HAP-1 (cell line): ENCODE results near the gene USP25.

Source experiments
- DNase-seq, 2 experiments: peaks; one replicate each; pipeline ENCODE4 v3.0.0-alpha.2; 2016 to 2020; ENCODE audit warnings: low spot score in 2 of 2
- H3K27me3 ChIP-seq: fragments of 250-450 bp; sonication (Bioruptor Pico); 2 replicates; pipeline ENCODE4 v1.5.1; 2020; ENCODE audit warnings: low read depth, mild to moderate bottlenecking, moderate library complexity
- H3K36me3 ChIP-seq: fragments of 250-450 bp; sonication (Bioruptor Pico); replicated peaks from 2 replicates; pipeline ENCODE4 v1.5.1; 2020; ENCODE audit warnings: mild to moderate bottlenecking
- H3K4me1 ChIP-seq: fragments of 250-450 bp; sonication (Bioruptor Pico); 2 replicates; pipeline ENCODE4 v1.5.1; 2020; ENCODE audit warnings: mild to moderate bottlenecking
- H3K4me3 ChIP-seq: fragments of 250-450 bp; sonication (Bioruptor Pico); 2 replicates; pipeline ENCODE4 v1.5.1; 2020; ENCODE audit warnings: mild to moderate bottlenecking, moderate library complexity
- H3K9me3 ChIP-seq: fragments of 250-450 bp; sonication (Bioruptor Pico); 2 replicates; pipeline ENCODE4 v1.5.1; 2020; ENCODE audit warnings: mild to moderate bottlenecking, moderate library complexity
- in situ Hi-C: fragments of 300-500 bp; cut with MboI; formaldehyde crosslinking; loops from 3 replicates; pipeline ENCODE4 v1.14.3; 2020; ENCODE audit warnings: low sequenced_read_pairs, inconsistent platforms, mixed read lengths

USP25 gene

GRCh38 chr21:15759469-15759868, 29.7 kb downstream of the USP25 start:
- no peak for DNase-seq
- H3K9me3 ChIP-seq = peaks cover 7% of the 10 kb centered on the region; the same call in 1 of the 2 replicates
- in situ Hi-C loops = no loop called here
- H3K4me1 ChIP-seq = peaks cover 11% of the 10 kb centered on the region
- H3K4me3 ChIP-seq = no peak overlapping the region
- H3K27me3 ChIP-seq = no peaks in the 10 kb centered on the region
- H3K36me3 ChIP-seq = no peaks in the 10 kb centered on the region

- Histone ChIP-seq H3K36me3 (no peaks in the 10 kb centered on the region), H3K27me3 (no peaks in the 10 kb centered on the region), H3K4me3 (no peak overlapping the region), H3K4me1 (peaks cover 11% of the 10 kb centered on the region), H3K9me3 (peaks cover 7% of the 10 kb centered on the region; the same call in 1 of the 2 replicates)
- in situ Hi-C loops = no loop called here
- no peak for DNase-seq
Observed at GRCh38 chr21:15761507-15762100, 31.8 kb downstream of the USP25 start.

DNA sequence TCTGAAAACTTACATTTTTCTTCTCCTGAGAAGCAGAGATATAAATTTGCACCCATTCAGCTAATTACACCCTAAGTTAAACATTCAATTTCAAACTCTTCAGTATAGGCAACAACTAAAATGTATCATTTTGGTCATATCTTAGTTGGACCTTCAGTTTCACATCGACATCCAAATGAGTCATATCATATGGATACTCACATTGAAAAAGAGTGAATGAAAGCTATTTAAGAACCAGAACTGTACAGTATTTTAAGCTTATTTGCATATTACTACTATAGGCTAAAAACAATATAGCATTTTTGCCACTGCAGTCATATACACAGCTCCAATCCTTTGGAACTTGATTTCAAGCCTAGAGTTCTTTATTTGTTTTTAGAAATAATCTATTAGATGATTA, 33.6 kb downstream of the USP25 start:
- no peak for DNase-seq
- in situ Hi-C loops = no loop called here
- Histone ChIP-seq H3K36me3 (no peaks in the 10 kb centered on the region), H3K4me1 (peaks cover 17% of the 10 kb centered on the region), H3K27me3 (no peaks in the 10 kb centered on the region), H3K4me3 (no peak overlapping the region), H3K9me3 (no peaks in the 10 kb centered on the region)

DNA sequence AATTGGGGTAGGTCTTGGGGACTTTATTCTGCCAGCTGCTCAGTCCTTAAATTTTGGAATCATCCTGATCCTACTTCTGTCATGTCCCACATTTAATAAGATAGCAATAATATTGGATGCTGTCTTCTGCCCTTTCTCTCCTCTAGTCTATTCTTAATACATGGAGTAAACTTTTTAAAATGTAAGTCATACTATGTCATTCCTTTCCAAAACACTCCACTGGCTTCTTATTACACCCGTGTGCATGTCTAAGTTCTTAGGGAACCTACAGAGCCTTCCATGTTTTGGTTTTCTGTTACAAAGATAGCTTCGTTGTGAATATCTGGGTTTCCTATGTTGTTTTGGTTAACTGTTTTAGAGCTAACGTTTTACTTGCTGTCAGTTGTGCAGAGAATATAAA, 35.1 kb downstream of the USP25 start:
- Histone ChIP-seq H3K4me1 (peaks cover 10% of the 10 kb centered on the region), H3K9me3 (no peaks in the 10 kb centered on the region), H3K27me3 (no peaks in the 10 kb centered on the region), H3K4me3 (no peak overlapping the region), H3K36me3 (no peaks in the 10 kb centered on the region)
- DNase-seq = no peak
- in situ Hi-C loops = no loop called here

DNA sequence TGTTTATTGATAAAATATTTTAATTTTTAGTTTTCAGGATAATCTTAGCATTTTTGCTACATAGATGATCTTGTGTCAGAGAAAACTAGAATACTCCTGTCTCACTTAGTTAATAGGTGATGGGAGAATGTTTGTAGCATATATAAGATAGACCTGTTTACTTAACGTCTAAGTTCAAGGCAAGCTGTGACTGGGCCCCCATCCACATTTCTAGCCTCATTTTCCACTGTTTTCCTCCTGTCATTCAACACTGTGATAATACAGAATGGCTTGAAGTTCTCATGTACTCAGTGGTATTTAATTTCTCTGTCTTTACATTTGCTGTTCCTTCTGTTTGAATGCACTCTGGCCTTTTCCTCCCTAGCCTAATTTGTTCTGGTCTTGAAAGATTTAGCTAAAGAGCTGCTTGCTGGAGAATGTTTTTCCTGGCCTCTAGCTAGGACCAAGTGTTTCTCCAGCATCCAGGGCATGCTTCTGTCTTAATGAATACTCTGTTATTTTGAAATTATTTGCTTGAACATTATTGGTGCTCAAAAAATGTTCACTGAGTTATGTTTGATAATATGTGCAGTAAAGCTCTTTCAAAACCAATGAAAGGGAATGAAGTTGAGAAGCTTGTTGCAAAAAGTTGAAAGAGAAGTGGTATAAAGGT, 37.3 kb downstream of the USP25 start:
- no peaks in the 10 kb centered on the region for H3K9me3 ChIP-seq
- no peak for DNase-seq
- H3K4me1 ChIP-seq = peaks cover 10% of the 10 kb centered on the region
- no peaks in the 10 kb centered on the region; the same call in none of the 2 replicates for H3K36me3 ChIP-seq
- H3K27me3 ChIP-seq = no peaks in the 10 kb centered on the region
- in situ Hi-C loops = no loop called here
- no peak overlapping the region for H3K4me3 ChIP-seq

DNA sequence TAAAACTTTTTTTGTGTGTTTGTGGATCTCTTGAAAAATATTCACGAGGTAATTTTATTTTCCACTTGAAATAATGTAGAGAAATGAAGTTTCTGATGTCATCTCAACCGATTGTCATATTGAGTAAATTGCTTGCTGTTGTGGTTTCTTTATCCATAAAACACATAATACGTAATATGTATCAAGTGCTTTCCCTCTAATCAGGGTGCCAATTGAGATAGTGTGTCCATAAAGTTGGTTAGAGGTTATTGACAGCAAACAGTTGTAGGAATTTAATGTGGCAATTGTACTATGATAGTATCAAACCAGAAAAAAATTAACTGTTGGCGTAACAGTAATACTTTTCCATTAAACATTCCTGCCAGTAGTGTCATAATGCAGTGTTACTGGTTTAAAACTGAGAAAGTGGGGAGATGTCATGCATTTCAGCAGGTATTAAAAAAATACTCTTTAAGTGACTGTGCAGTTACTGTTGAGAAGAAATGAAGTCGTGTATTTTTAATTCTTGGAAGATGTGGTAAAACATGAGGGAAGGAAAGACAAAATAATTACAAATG, 38.3 kb downstream of the USP25 start:
- in situ Hi-C loops = no loop called here
- H3K9me3 ChIP-seq = no peaks in the 10 kb centered on the region
- peaks cover 10% of the 10 kb centered on the region for H3K4me1 ChIP-seq
- DNase-seq = no peak
- no peaks in the 10 kb centered on the region for H3K27me3 ChIP-seq
- H3K4me3 ChIP-seq = no peak overlapping the region
- H3K36me3 ChIP-seq = no peaks in the 10 kb centered on the region; the same call in none of the 2 replicates

GRCh38 chr21:15768853-15769252, 39.1 kb downstream of the USP25 start:
- Histone ChIP-seq H3K4me1 (peaks cover 10% of the 10 kb centered on the region), H3K27me3 (no peaks in the 10 kb centered on the region), H3K4me3 (no peak overlapping the region), H3K9me3 (no peaks in the 10 kb centered on the region), H3K36me3 (no peaks in the 10 kb centered on the region; the same call in none of the 2 replicates)
- in situ Hi-C loops = no loop called here
- no peak for DNase-seq

DNA sequence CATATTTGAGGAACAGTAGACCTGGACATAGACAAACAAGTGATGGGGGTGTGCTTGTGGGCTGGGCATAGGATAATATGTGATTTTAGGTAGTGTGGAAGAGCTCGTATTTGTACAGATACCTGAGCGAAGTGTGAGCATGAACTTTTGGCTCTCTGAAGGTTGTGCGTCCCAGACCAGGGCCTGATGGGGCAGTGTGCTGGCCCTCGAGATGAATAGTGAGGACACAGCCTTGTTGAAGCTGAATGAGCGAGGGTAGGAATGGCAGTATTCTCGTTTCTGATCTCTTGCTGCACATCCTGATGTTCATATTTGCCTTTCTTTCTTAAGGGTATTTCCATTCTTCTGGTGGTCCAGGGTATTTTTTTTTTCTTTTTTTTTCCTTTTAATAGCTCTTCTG, 41.5 kb downstream of the USP25 start:
- no peak for DNase-seq
- in situ Hi-C loops = no loop called here
- no peaks in the 10 kb centered on the region for H3K9me3 ChIP-seq
- H3K36me3 ChIP-seq = peaks cover 3% of the 10 kb centered on the region
- peaks cover 10% of the 10 kb centered on the region for H3K4me1 ChIP-seq
- H3K27me3 ChIP-seq = no peaks in the 10 kb centered on the region
- no peak overlapping the region for H3K4me3 ChIP-seq

- in situ Hi-C loops = no loop called here
- Histone ChIP-seq H3K36me3 (peaks cover 3% of the 10 kb centered on the region), H3K4me3 (no peak overlapping the region), H3K27me3 (no peaks in the 10 kb centered on the region), H3K9me3 (no peaks in the 10 kb centered on the region), H3K4me1 (peaks cover 10% of the 10 kb centered on the region)
- DNase-seq = no peak
Observed at GRCh38 chr21:15772654-15773053, 42.9 kb downstream of the USP25 start.

DNA sequence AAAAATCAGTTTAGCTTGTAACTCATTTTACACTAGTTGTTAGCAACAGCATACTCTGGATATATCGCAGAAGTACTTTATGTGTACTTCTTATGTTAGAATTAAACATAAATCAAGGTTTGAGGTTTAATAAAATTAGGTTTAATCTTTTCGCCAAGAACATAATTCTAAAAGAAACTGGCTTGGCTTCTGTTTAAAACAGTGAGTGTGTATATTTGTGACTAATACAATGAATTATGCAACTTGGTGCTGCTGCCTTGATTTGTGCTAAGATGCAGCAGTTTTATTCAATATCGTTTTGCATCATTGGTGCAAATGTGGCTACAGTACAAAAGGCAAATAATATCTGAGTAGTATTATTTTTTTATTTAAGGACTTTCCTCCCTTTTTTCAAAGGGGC, 44.8 kb downstream of the USP25 start:
- DNase-seq = no peak
- H3K4me3 ChIP-seq = no peak overlapping the region
- in situ Hi-C loops = no loop called here

DNA sequence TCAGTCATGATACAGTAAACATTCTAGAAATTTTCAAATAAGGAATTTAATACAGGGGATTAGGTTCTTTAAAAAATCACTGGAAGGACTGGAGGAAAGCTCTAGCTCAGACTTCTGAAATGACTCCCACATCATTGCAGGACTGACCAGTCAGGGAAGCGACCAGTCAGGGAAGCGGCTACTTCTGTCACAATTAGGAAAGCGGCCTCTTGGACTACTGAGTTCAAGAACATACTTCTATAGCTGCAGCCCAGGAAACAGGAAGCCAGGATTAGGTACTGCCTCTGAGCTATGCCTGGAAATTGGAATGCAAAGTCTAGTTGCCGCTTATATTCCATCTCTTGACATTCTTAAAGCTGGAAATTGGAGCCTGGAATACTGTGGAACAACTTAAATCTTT, 45.5 kb downstream of the USP25 start:
- in situ Hi-C loops = no loop called here
- DNase-seq = no peak
- peaks cover 3% of the 10 kb centered on the region for H3K36me3 ChIP-seq

More for the DNA sequence above, 44.8 kb downstream of the USP25 start:
- H3K9me3 ChIP-seq = no peaks in the 10 kb centered on the region
- no peaks in the 10 kb centered on the region for H3K4me1 ChIP-seq
- no peaks in the 10 kb centered on the region for H3K27me3 ChIP-seq
- peaks cover 3% of the 10 kb centered on the region for H3K36me3 ChIP-seq

DNA sequence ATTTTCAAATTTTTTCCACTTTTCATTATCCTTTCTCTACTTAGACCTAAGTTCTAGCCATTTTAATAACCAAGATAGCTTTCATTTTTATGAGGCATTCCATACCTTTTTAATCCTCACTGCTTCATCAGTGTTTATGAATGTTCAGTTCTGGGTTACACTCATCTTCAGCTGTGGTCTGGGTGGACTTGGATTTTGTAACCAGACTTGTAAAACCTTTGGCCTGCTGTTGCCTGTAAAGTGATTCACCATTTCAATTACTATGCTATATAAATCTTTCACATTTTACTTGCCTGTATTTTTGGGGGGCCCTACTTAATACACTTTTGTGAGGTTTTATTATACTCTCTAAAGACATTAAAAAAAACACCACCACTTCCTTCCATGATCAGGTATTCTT, 46.2 kb downstream of the USP25 start:
- H3K4me3 ChIP-seq = no peak overlapping the region
- no peaks in the 10 kb centered on the region for H3K27me3 ChIP-seq
- in situ Hi-C loops = no loop called here
- peaks cover 5% of the 10 kb centered on the region for H3K36me3 ChIP-seq
- H3K9me3 ChIP-seq = no peaks in the 10 kb centered on the region
- no peak for DNase-seq
- H3K4me1 ChIP-seq = no peaks in the 10 kb centered on the region

More for the DNA sequence above, 45.5 kb downstream of the USP25 start:
- Histone ChIP-seq H3K4me1 (no peaks in the 10 kb centered on the region), H3K27me3 (no peaks in the 10 kb centered on the region), H3K9me3 (no peaks in the 10 kb centered on the region), H3K4me3 (no peak overlapping the region)

DNA sequence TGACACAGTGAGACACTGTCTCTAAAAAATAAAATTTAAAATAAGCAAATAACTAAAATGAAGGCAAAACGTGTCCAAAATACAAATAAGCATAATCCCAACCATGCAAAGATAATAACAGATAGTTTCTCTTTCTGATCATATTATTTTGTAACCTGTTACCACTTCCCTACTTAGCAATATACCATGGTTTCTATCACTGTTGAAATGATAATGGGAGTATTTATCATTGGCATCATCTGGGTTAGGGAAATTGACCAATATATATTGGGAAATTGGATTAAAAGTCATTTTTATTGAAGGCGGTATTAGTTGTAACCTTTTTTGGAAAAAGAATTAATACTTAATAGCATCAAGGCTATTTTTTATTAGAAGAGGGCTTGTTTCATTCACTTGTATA, 47.0 kb downstream of the USP25 start:
- Histone ChIP-seq H3K9me3 (no peaks in the 10 kb centered on the region), H3K27me3 (no peaks in the 10 kb centered on the region), H3K36me3 (peaks cover 14% of the 10 kb centered on the region), H3K4me3 (no peak overlapping the region), H3K4me1 (no peaks in the 10 kb centered on the region)
- in situ Hi-C loops = no loop called here
- DNase-seq = no peak

DNA sequence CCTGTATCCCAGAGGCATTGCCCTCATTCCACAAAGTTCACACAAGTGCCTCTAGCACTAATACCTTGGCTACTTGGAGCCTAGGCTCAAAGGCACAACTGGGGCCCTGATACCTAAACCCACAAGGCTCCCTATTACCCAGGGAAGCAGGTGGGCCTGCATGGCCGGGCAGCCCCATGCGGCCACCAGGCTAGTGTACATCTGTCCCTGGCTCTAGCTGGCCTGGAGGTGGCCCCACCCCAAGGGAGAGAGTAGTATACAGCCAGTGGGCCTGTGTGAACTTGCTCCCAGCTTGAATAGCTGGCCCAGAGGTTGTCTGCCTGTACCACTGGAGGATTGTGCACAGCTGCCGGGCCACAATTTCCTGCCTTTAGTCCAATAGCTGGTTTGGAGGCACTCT, 52.2 kb downstream of the USP25 start:
- Histone ChIP-seq H3K27me3 (no peaks in the 10 kb centered on the region), H3K36me3 (peaks cover 16% of the 10 kb centered on the region), H3K4me3 (no peak overlapping the region), H3K9me3 (no peaks in the 10 kb centered on the region), H3K4me1 (no peaks in the 10 kb centered on the region)
- no peak for DNase-seq
- in situ Hi-C loops = no loop called here
